Prostate gland (tissue), 2 donors: ENCODE results near the gene PLPPR4.

Source experiments
- POLR2AphosphoS5 ChIP-seq: sonication (generic); formaldehyde crosslinking; IDR thresholded peaks from one replicate; pipeline ENCODE4 v1.6.1; 2017; ENCODE audit warnings: antibody characterized with exemption
- TF ChIP-seq, protein P1 (sequence below), 4 experiments: fragments of 200-600 bp in 2 of 4; fragments of 450-650 bp in 2 of 4; sonication (generic) in 2 of 4; IDR thresholded peaks; 1 replicate in 3 of 4; 2 replicates in 1 of 4; pipeline ENCODE4 v1.5.1; 2016 to 2019; ENCODE audit warnings: antibody characterized with exemption in 4 of 4, mild to moderate bottlenecking in 2 of 4, moderate library complexity in 2 of 4

DNA sequence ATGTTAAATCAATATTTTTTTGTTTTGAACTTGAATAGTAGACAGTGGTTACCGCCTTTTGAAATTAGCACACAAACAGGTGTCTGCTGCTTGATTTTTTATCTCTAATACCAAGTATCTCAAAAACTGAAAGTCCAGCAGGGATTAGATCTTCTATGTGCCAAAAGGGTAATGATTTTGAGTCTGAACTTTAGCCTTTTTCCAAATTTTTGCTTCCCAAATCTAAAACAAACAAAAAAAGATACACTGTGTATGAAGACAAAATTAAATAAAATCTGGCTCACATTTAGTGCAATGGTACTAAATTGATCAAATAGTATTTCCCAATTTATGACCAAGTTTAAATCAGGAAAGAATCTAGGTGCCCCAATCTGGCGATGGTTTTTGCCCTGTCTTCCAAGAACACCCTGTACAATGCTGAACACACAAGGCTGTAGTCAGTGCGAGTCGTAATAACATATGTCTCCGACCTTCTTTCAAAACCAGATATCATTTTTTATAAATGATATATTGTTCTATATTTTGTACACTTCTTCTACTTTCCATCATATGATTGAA lies 40.5 kb downstream of the PLPPR4 start:
- TF ChIP-seq, protein P1, sequence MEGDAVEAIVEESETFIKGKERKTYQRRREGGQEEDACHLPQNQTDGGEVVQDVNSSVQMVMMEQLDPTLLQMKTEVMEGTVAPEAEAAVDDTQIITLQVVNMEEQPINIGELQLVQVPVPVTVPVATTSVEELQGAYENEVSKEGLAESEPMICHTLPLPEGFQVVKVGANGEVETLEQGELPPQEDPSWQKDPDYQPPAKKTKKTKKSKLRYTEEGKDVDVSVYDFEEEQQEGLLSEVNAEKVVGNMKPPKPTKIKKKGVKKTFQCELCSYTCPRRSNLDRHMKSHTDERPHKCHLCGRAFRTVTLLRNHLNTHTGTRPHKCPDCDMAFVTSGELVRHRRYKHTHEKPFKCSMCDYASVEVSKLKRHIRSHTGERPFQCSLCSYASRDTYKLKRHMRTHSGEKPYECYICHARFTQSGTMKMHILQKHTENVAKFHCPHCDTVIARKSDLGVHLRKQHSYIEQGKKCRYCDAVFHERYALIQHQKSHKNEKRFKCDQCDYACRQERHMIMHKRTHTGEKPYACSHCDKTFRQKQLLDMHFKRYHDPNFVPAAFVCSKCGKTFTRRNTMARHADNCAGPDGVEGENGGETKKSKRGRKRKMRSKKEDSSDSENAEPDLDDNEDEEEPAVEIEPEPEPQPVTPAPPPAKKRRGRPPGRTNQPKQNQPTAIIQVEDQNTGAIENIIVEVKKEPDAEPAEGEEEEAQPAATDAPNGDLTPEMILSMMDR (IDR thresholded peaks at IDR 0.05): no peak
- no peak for TF ChIP-seq POLR2AphosphoS5
